ENCODE measurements around the gene CTIF. TPM values are rescaled to one million over a fixed set of nuclear protein-coding genes. Genes with fewer than 3 reads are reported as not detected.

CTIF gene
- polyA plus RNA-seq, 1 donor from 2014 or later, result 50.2 TPM

- Histone ChIP-seq H2AFZ (ENCODE audit: low read depth, low read length) (no peak overlapping the region), H3K9ac (ENCODE audit: low read length) (no peak overlapping the region), H3K4me3 (ENCODE audit: low read length) (no peak overlapping the region), H3K9me2 (ENCODE audit: insufficient read depth, low read length) (no peaks in the 10 kb centered on the region), H4K20me1 (ENCODE audit: insufficient read depth) (no peaks in the 10 kb centered on the region), H3K27me3 (ENCODE audit: insufficient read depth, low read depth, low read length) (no peaks in the 10 kb centered on the region), H3K9me3 (ENCODE audit: low read length) (no peaks in the 10 kb centered on the region), H3F3A (ENCODE audit: insufficient read depth, low read length, poor library complexity, severe bottlenecking) (no peaks in the 10 kb centered on the region), H3K27ac (ENCODE audit: low read length) (no peak overlapping the region), H3K79me2 (replicated peaks; ENCODE audit: insufficient read depth, low read length) (no peaks in the 10 kb centered on the region), H3K4me2 (ENCODE audit: low read length) (no peak overlapping the region), H3K36me3 (ENCODE audit: insufficient read depth, low read length) (no peaks in the 10 kb centered on the region)
- TF ChIP-seq EZH2 (IDR thresholded peaks at IDR 0.05; ENCODE audit: borderline replicate concordance, insufficient read depth, low read length, poor library complexity, severe bottlenecking) (no peak), TAF1 (IDR thresholded peaks at IDR 0.05; ENCODE audit: low read depth) (no peak), EP300 (conservative IDR thresholded peaks at IDR 0.05; ENCODE audit: poor library complexity, severe bottlenecking) (no peak), RAD21 (conservative IDR thresholded peaks at IDR 0.05) (no peak), POLR2AphosphoS5 (IDR thresholded peaks at IDR 0.05) (no peak), REST (IDR thresholded peaks at IDR 0.05; ENCODE audit: borderline replicate concordance) (no peak), MXI1 (conservative IDR thresholded peaks at IDR 0.05; ENCODE audit: poor library complexity, severe bottlenecking) (no peak)
- TF ChIP-seq, protein P1, sequence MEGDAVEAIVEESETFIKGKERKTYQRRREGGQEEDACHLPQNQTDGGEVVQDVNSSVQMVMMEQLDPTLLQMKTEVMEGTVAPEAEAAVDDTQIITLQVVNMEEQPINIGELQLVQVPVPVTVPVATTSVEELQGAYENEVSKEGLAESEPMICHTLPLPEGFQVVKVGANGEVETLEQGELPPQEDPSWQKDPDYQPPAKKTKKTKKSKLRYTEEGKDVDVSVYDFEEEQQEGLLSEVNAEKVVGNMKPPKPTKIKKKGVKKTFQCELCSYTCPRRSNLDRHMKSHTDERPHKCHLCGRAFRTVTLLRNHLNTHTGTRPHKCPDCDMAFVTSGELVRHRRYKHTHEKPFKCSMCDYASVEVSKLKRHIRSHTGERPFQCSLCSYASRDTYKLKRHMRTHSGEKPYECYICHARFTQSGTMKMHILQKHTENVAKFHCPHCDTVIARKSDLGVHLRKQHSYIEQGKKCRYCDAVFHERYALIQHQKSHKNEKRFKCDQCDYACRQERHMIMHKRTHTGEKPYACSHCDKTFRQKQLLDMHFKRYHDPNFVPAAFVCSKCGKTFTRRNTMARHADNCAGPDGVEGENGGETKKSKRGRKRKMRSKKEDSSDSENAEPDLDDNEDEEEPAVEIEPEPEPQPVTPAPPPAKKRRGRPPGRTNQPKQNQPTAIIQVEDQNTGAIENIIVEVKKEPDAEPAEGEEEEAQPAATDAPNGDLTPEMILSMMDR (IDR thresholded peaks at IDR 0.05; ENCODE audit: poor library complexity, severe bottlenecking), result no peak
Observed at GRCh38 chr18:48858676-48859075, 319.8 kb downstream of the CTIF start.

DNA sequence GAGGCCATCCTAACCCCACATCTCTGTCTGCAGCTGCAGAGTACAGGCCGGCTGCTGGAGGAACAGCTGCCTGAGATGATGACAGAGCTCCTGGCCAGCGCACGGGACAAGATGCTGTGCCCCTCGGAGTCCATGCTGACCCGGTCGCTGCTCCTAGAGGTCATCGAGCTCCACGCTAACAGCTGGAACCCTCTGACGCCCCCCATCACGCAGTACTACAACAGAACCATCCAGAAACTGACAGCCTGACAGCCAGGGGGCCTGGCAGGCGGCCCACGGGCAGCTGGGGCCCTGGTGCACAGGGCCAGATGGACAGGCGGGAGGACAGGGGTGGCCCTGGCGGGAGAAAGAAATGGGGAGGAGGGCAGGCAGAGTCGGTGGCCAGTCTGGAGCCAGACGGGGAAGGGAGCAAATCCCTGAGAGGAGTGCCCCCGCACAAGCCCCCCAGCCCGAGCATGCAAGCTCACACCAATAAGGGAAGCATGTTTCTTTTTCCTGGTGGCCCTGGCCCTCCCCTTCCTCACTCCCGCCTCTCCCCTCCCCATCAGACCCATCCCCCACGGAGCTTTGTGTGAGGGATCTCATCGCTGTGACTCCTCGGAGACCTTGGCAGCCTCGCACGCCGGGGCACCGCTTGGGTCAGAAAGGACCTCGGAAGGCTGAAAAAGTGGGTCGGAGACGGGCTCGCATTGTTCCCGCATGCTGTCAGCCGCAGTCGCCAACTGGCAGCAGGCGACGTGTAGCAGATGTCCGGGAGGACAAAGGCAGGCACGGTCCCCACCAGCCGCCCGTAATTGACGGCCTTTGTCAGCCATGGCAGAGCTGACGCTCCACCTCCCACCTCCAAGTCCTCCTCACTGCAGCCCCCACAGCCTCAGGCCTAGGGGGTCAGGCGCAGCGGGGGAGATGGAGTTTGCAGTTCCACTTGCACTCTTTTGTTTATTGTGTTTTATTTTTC, 320.8 kb downstream of the CTIF start:
- Histone ChIP-seq H3K9me3 (ENCODE audit: low read length) (no peaks in the 10 kb centered on the region), H3K36me3 (ENCODE audit: insufficient read depth, low read length) (no peaks in the 10 kb centered on the region), H3K27me3 (ENCODE audit: insufficient read depth, low read depth, low read length) (no peaks in the 10 kb centered on the region), H2AFZ (ENCODE audit: low read depth, low read length) (peak overlapping the region; percentile 3), H3K4me2 (ENCODE audit: low read length) (no peak overlapping the region), H3K9me2 (ENCODE audit: insufficient read depth, low read length) (no peaks in the 10 kb centered on the region), H3K4me3 (ENCODE audit: low read length) (peak overlapping the region; percentile 35), H3K27ac (ENCODE audit: low read length) (peak overlapping the region; percentile 49), H3K79me2 (replicated peaks; ENCODE audit: insufficient read depth, low read length) (no peaks in the 10 kb centered on the region), H4K20me1 (ENCODE audit: insufficient read depth) (no peaks in the 10 kb centered on the region), H3K9ac (ENCODE audit: low read length) (peak overlapping the region; percentile 50), H3F3A (ENCODE audit: insufficient read depth, low read length, poor library complexity, severe bottlenecking) (no peaks in the 10 kb centered on the region)
- TF ChIP-seq TAF1 (IDR thresholded peaks at IDR 0.05; ENCODE audit: low read depth), result no peak
- no peak for TF ChIP-seq EZH2 (IDR thresholded peaks at IDR 0.05; ENCODE audit: borderline replicate concordance, insufficient read depth, low read length, poor library complexity, severe bottlenecking)
- no peak for TF ChIP-seq REST (IDR thresholded peaks at IDR 0.05; ENCODE audit: borderline replicate concordance)
- no peak for TF ChIP-seq EP300 (conservative IDR thresholded peaks at IDR 0.05; ENCODE audit: poor library complexity, severe bottlenecking)

All from neural cell (in vitro differentiated cells).